CD14-positive monocyte (primary cell): ENCODE data around the gene ATP1B3. TPM values are rescaled to one million over a fixed set of nuclear protein-coding genes. Genes with fewer than 3 reads are reported as not detected.
A peak's percentile ranks its signal among the peaks of the same experiment; 100 is the strongest.

ENCODE experiments used
- DNase-seq, 3 donors: peaks; one replicate each; pipeline ENCODE4 v3.0.0-alpha.2; 2011 to 2022
- H2AFZ ChIP-seq: 2 replicates; pipeline ENCODE4 v1.6.0; 2012; ENCODE audit warnings: mild to moderate bottlenecking, low read depth, low read length, inconsistent platforms; ENCODE audit not compliant: insufficient read depth, poor library complexity, severe bottlenecking
- H3K27ac ChIP-seq, 2 donors: 1 replicate in 1 of 2; 2 replicates in 1 of 2; pipeline ENCODE4 v1.5.1; 2012 to 2013; ENCODE audit warnings: low read length in 2 of 2, control low read depth in 1 of 2, inconsistent platforms in 1 of 2, low read depth in 1 of 2, mild to moderate bottlenecking in 1 of 2
- H3K27me3 ChIP-seq, 2 donors: one replicate each; pipeline versions ENCODE4 v1.6.0 to v1.6.1; 2011 to 2013; ENCODE audit warnings: low read length in 2 of 2; ENCODE audit not compliant: control insufficient read depth in 2 of 2, insufficient read depth in 2 of 2
- H3K36me3 ChIP-seq, 2 donors: replicated peaks in 1 of 2; 1 replicate in 1 of 2; 2 replicates in 1 of 2; pipeline versions ENCODE4 v1.5.1 to v1.6.1; 2012 to 2013; ENCODE audit warnings: low read length in 2 of 2, control low read depth in 1 of 2, inconsistent platforms in 1 of 2, mild to moderate bottlenecking in 1 of 2; ENCODE audit not compliant: insufficient read depth in 2 of 2, control insufficient read depth in 1 of 2
- H3K4me1 ChIP-seq, 2 donors: 1 replicate in 1 of 2; 2 replicates in 1 of 2; pipeline versions ENCODE4 v1.5.1 to v1.6.1; 2012 to 2013; ENCODE audit warnings: low read length in 2 of 2, control low read depth in 1 of 2, inconsistent platforms in 1 of 2, mild to moderate bottlenecking in 1 of 2, moderate library complexity in 1 of 2; ENCODE audit not compliant: insufficient read depth in 2 of 2, control insufficient read depth in 1 of 2
- H3K4me2 ChIP-seq: replicated peaks from 2 replicates; pipeline ENCODE3; 2012; ENCODE audit warnings: low read length, moderate library complexity, mild to moderate bottlenecking; ENCODE audit not compliant: poor library complexity, severe bottlenecking; ENCODE audit errors: extremely low read depth
- H3K4me3 ChIP-seq, 3 experiments: fragments of 200-600 bp in 1 of 3; sonication (generic) in 1 of 3; replicated peaks in 1 of 3; 1 replicate in 2 of 3; 2 replicates in 1 of 3; pipeline ENCODE4 v1.5.1; 2011 to 2013; ENCODE audit warnings: low read length in 3 of 3, mild to moderate bottlenecking in 3 of 3, control low read depth in 2 of 3, low read depth in 2 of 3, inconsistent platforms in 1 of 3, moderate library complexity in 1 of 3
- H3K79me2 ChIP-seq: 2 replicates; pipeline ENCODE4 v1.6.0; 2012; ENCODE audit warnings: mild to moderate bottlenecking, control low read depth, inconsistent platforms, low read length, moderate library complexity; ENCODE audit not compliant: insufficient read depth
- H3K9ac ChIP-seq: 2 replicates; pipeline ENCODE4 v1.6.0; 2017; ENCODE audit warnings: low read length, mild to moderate bottlenecking; ENCODE audit not compliant: insufficient read depth, poor library complexity, severe bottlenecking
- H3K9me3 ChIP-seq, 2 donors: replicated peaks in 1 of 2; 1 replicate in 1 of 2; 2 replicates in 1 of 2; pipeline versions ENCODE4 v1.5.1 to v1.6.1; 2012 to 2013; ENCODE audit warnings: low read length in 2 of 2, control low read depth in 1 of 2; ENCODE audit not compliant: control insufficient read depth in 1 of 2, insufficient read depth in 1 of 2
- H4K20me1 ChIP-seq: 2 replicates; pipeline ENCODE4 v1.6.0; 2012; ENCODE audit warnings: mild to moderate bottlenecking, low read length, control low read depth, moderate library complexity; ENCODE audit not compliant: insufficient read depth
- H3K27ac Mint-ChIP-seq, 7 donors: one replicate each; pipeline ENCODE4 v1.8.0; 2020; ENCODE audit warnings: mild to moderate bottlenecking in 7 of 7, mixed read lengths in 7 of 7, moderate library complexity in 6 of 7, inconsistent platforms in 2 of 7
- H3K27me3 Mint-ChIP-seq, 3 donors: one replicate each; pipeline ENCODE4 v1.8.0; 2021 to 2022; ENCODE audit warnings: low read depth in 3 of 3, mild to moderate bottlenecking in 3 of 3, mixed read lengths in 3 of 3, moderate library complexity in 3 of 3, inconsistent platforms in 1 of 3
- H3K36me3 Mint-ChIP-seq, 2 donors: one replicate each; pipeline ENCODE4 v1.8.0; 2020; ENCODE audit warnings: mixed read lengths in 2 of 2, inconsistent platforms in 1 of 2, mild to moderate bottlenecking in 1 of 2
- H3K4me1 Mint-ChIP-seq: one replicate; pipeline ENCODE4 v1.8.0; 2020; ENCODE audit warnings: mild to moderate bottlenecking, mixed read lengths
- H3K4me3 Mint-ChIP-seq, 2 donors: one replicate each; pipeline ENCODE4 v1.8.0; 2020; ENCODE audit warnings: mild to moderate bottlenecking in 2 of 2, mixed read lengths in 2 of 2, moderate library complexity in 1 of 2
- H3K9me3 Mint-ChIP-seq, 7 donors: one replicate each; pipeline ENCODE4 v1.8.0; 2020 to 2022; ENCODE audit warnings: mixed read lengths in 7 of 7, mild to moderate bottlenecking in 6 of 7, moderate library complexity in 6 of 7, inconsistent platforms in 2 of 7
- CTCF ChIP-seq: fragments of 200-600 bp; IDR thresholded peaks from one replicate; pipeline ENCODE4 v1.8.0; 2022; ENCODE audit warnings: antibody characterized with exemption, mild to moderate bottlenecking
- WGBS: methylation state at CpG from one replicate; pipeline ENCODE4 v1.1.5; 2013; ENCODE audit warnings: missing lambda C conversion rate; ENCODE audit not compliant: insufficient coverage; 5-methylcytosine and 5-hydroxymethylcytosine counted together
- intact Hi-C, 2 donors: fragments of 100-400 bp; cut with micrococcal nuclease; formaldehyde crosslinking; loops; one replicate each; pipeline versions ENCODE4 v1.15.0 to v1.15.1; 2023
- polyA minus RNA-seq: library from RNA; depleted of rRNA, polyadenylated mRNA; stranded (reverse); fragments of >200 nt; gene quantifications from 2 replicates; pipeline ENCODE4 v1.2.3, GENCODE V29; 2012
- polyA plus RNA-seq, 3 donors: library from polyadenylated mRNA; depleted of rRNA in 1 of 3; unstranded in 2 of 3; stranded (reverse) in 1 of 3; fragments of 300-500 nt in 2 of 3; fragments of >200 nt in 1 of 3; fragmentation: Illumina TruSeq in 2 of 3; gene quantifications; 1 replicate in 2 of 3; 2 replicates in 1 of 3; pipeline ENCODE4 v1.2.3, GENCODE V29; 2012 to 2021
- total RNA-seq, 12 experiments: library from RNA in 1 of 12; stranded (reverse) in 1 of 12; fragments of 120-200 nt in 1 of 12; gene quantifications; one replicate each; pipeline ENCODE4 v1.2.4 and lab custom pipeline; 2013 to 2026; ENCODE audit warnings: mixed read lengths in 6 of 12, inconsistent platforms in 1 of 12

ATP1B3 gene
- 43.5 TPM for total RNA-seq (2013)
- polyA plus RNA-seq (100 to 1,000 TPM in 2 of 3 donors, 10 to 100 TPM in 1; 90.6 to 208 (median 177) TPM), polyA minus RNA-seq (33.1 and 34.6 TPM in 2 replicates), total RNA-seq (lab: John Stamatoyannopoulos, UW) (148 to 291 (median 232) reads per million in 11 experiments)

- peaks cover 2 to 8% of the 10 kb centered on the region in 2 donors for H3K36me3 Mint-ChIP-seq
- peak within 1 kb of the TSS; percentile 95 for H3K9ac ChIP-seq
- H3K27me3 Mint-ChIP-seq = peaks cover 0 to 1% (median 0%) of the 10 kb centered on the region in 3 donors
- H3K27ac ChIP-seq = peak within 1 kb of the TSS; percentile 96 to 100
- peaks cover 39% of the 10 kb centered on the region for H3K4me1 Mint-ChIP-seq
- peaks cover 17 to 36% of the 10 kb centered on the region in 2 donors for H3K4me1 ChIP-seq
- WGBS = under 1% methylated on average over 67 of the region's 69 CpGs
- no peaks in the 10 kb centered on the region for H3K27me3 ChIP-seq
- no peak for TF ChIP-seq CTCF
- H3K9me3 Mint-ChIP-seq = no peaks in the 10 kb centered on the region
- intact Hi-C loops = loop anchor here (5.0 kb wide), 2 partner anchors 79 to 134 kb away; no protein-coding TSS in a partner anchor
- peaks cover 43% of the 10 kb centered on the region for H3K79me2 ChIP-seq
- peak within 1 kb of the TSS; percentile 75 for H2AFZ ChIP-seq
- peak within 1 kb of the TSS; percentile 83 to 95 (median 94) for H3K4me3 ChIP-seq
- peak within 1 kb of the TSS; percentile 98 to 99 (median 99) for H3K27ac Mint-ChIP-seq
- H3K36me3 ChIP-seq = no peaks in the 10 kb centered on the region
- DNase-seq = peak in 2 of 3 donors; percentile 79 to 81
- peaks cover 44% of the 10 kb centered on the region for H4K20me1 ChIP-seq
- H3K4me3 Mint-ChIP-seq = peak within 1 kb of the TSS; percentile 90 to 94
- H3K9me3 ChIP-seq = no peaks in the 10 kb centered on the region
- peak within 1 kb of the TSS; percentile 97 for H3K4me2 ChIP-seq
Observed at GRCh38 chr3:141876381-141876890, at the start of gene ATP1B3. Gene ATP1B3, plus strand, starts transcription at chr3:141876643. Its CDS starts 159 bp downstream, at chr3:141876802.

- H2AFZ ChIP-seq = peak overlapping the region; percentile 59
Observed at GRCh38 chr3:141828487-141828886, 48.0 kb upstream of the ATP1B3 start.

More at GRCh38 chr3:141828487-141828886, 48.0 kb upstream of the ATP1B3 start:
- peaks cover 0 to 2% (median 0%) of the 10 kb centered on the region in 7 donors for H3K9me3 Mint-ChIP-seq
- Histone ChIP-seq H3K27me3 (no peaks in the 10 kb centered on the region), H3K36me3 (no peaks in the 10 kb centered on the region), H3K4me2 (no peak overlapping the region), H4K20me1 (no peaks in the 10 kb centered on the region), H3K79me2 (no peaks in the 10 kb centered on the region), H3K9me3 (no peaks in the 10 kb centered on the region), H3K27ac (no peak overlapping the region), H3K4me1 (peaks cover 12 to 13% of the 10 kb centered on the region in 2 donors), H3K4me3 (no peak overlapping the region), H3K9ac (peak overlapping the region; percentile 20)
- no peak overlapping the region for H3K4me3 Mint-ChIP-seq
- H3K27ac Mint-ChIP-seq = no peak overlapping the region
- intact Hi-C loops = no loop called here
- H3K27me3 Mint-ChIP-seq = peaks cover 0 to 1% (median 0%) of the 10 kb centered on the region in 3 donors
- no peak for TF ChIP-seq CTCF
- DNase-seq = no peak
- H3K4me1 Mint-ChIP-seq = peaks cover 19% of the 10 kb centered on the region
- no peaks in the 10 kb centered on the region for H3K36me3 Mint-ChIP-seq
